ENCODE data around the gene COX6A1.

DNA sequence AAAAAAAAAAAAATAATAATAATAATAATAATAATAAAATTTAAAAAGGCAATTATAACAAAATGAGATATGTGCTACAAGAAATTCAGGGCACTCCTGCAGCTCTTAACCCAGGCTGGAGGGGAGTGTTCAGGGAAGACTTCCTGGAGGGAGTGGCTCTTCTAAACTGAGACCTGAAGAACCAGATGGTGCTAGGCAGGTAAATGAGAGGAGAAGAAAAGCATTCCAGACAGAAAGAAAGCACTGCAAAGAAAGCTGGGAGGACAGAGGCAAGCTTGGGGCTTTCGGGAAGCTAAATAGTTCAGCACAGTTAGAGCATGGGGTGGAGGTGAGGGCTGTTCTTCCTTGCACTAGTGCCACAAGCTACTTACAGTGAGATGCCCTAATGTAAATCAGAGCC is 41.5 kb downstream of the COX6A1 start:
- TF ChIP-seq EZH2 (IDR thresholded peaks at IDR 0.05; ENCODE audit: insufficient read depth, low read length) (no peak), CTCF (IDR thresholded peaks at IDR 0.05; ENCODE audit: insufficient read depth, low read depth, low read length) (no peak)
